Activated CD4-positive, alpha-beta T cell treated with anti-CD3 and anti-CD28 coated beads for 24 hours (primary cell): ENCODE data around the gene PCDH1.

Experiments
- DNase-seq, 2 donors: peaks; one replicate each; pipeline ENCODE4 v3.0.0-alpha.2; 2020; ENCODE audit warnings: low read depth in 2 of 2

The PCDH1 gene

DNA sequence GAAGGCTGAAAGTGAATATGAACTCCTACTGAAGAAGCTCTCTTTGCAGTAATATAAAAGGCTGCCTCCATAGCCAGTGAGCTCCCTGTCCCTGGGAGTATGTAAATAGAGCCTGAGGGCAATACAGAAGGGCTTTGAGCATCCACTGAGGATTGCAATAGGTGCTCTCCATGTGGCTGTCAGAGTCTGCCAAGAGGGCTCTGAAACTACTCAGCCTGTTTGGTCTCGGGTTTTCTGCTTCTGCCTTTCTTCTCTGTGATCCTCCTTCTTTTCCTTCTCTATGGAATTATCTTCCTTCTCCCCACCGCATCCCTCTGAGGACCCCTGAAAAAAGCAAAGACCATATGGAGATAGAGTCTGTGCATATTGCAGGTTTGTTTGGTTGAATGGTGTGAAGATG, 69.4 kb downstream of the PCDH1 start:
- DNase-seq = no peak

DNA sequence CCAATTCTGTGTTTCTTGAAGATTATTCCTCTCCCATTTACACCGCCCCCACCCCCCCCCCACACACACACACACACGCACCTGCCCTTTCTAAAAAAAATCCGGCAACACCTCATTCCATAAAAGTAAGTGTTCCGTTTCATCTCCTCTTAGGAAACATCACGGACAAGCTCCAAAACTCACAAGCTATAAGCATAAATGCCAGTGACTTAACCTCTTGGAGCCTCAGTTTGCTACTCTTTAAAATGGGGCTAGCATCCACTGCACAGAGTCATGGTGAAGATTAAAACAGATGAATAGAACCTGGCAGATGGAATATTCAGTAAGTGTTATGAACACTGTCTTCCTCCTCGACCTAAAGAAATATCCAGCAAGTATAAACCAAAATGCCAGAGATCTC, 70.5 kb downstream of the PCDH1 start:
- DNase-seq = no peak

DNA sequence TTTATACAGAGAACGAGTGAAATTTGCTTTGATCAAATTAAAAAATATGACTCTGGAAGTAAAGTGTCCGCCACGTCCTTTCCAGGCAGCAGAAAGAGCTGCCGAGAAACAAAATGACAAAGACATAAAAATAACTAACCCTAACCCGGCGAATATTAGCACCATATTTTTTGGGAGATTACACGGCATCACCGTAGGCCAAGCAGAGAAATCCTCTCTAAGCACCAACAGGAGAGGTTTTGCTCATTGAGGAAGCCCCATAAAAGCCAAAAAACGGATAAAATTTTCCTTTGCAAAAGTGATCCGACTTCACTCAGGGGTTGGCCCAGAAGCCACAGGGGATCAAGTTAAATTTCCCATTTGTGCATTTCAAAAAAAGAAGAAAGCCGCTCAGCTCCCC, 70.9 kb downstream of the PCDH1 start:
- no peak for DNase-seq

DNA sequence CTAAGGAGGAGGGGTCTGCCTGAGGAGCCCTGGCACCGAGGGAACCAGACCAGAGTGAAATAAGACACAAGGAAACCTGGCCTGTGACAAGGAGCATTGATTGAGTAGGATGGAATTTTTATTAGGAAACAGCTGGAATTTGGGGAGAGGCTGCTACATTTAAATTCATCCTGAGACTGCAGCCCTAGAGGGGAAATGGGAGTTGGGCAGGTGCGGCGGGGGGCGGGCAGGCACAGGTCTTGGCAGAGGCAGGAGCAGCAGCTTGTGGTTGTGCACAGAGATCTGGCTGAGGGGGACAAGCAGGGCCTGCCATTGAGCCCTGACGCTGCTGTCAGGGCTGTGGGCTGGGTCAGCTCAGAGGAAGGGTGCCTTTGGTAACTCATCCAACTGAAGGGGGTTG, 71.6 kb downstream of the PCDH1 start:
- DNase-seq = no peak

DNA sequence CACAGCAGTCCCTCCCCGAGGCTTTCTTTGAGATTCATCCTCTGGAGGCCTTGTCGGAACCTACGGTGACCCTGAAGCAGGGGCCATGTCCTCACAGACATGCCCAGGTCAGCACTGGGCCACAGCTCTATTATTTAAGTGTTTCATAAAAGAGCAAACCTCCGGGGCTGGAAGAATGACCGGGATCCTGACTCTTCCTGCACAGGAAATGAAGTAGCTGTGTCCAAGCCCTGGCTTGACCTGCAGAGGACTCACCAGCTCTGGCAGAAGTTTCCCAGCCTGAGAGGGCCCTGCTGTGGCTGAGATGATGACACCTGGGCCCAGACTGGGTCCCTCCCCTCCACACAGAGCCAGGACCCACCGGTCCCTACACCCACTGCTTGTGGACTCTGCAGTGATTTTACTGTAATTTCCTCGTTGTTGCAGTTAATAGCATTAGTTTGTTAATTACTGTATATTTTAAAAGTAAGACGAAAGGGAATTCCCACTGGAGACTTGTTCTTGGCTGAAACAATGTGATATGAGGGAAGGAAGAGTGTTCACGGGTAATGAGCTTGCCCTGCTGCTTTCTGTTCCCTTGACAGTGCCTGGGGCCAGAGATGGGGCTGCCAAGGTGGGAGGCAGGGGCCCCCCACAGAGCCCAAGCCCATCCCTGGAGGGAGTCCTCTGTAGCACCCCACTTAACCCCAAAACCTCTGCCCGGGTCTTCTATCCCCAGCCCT, 72.2 kb downstream of the PCDH1 start:
- DNase-seq = no peak

DNA sequence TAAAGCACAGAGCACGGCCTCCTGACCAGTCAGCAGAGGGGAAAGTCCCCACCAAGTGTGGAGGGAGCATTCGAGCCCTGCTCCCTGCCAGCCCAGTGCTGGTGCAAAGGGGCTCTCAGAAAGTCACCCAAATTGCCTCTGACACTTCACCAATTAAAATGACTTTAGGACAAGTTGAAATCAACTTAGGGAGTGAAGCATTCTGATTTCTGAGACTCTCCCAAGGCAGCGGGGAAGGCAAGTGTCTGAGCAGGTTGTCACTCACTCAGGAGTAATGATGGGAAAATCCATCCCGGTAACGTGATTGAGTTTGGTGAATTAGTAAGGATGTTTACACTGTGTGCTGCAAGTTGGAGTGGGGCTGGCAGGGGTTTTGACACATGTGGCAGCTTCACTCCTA, 73.7 kb downstream of the PCDH1 start:
- no peak for DNase-seq
